NCI-H2029 (cell line): Measurements from ENCODE around the gene RNF224.
A peak's percentile ranks its signal among the peaks of the same experiment; 100 is the strongest.
"Not testable (repeated sequence)": the region's sequence is repeated elsewhere in the genome, so short reads cannot be mapped to it uniquely, and the experiment has no call there.

Experiments used
- DNase-seq: peaks from one replicate; lab custom pipeline; 2025; lab: John Stamatoyannopoulos, UW

Gene RNF224

DNA sequence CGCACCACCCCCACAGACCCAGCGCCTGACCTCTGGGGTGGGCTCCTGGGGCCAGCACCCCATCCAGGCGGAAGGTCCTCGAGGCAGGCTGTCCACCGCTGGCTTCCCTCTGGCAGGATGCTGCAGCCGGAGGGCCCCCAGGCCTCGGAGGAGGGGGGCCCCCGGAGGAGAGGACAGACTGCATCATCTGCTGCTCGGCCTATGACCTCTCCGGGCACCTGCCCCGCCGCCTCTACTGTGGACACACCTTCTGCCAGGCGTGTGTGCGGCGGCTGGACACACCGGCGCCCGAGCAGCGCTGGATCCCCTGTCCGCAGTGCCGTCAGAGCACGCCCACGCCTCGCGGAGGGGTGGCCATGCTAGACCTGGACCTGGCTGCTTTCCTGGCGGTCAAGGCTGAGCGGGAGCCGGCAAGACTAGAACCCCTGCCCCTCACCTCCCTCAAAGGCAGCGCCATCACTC is 1.2 kb downstream of the RNF224 start:
- no peak for DNase-seq

DNA sequence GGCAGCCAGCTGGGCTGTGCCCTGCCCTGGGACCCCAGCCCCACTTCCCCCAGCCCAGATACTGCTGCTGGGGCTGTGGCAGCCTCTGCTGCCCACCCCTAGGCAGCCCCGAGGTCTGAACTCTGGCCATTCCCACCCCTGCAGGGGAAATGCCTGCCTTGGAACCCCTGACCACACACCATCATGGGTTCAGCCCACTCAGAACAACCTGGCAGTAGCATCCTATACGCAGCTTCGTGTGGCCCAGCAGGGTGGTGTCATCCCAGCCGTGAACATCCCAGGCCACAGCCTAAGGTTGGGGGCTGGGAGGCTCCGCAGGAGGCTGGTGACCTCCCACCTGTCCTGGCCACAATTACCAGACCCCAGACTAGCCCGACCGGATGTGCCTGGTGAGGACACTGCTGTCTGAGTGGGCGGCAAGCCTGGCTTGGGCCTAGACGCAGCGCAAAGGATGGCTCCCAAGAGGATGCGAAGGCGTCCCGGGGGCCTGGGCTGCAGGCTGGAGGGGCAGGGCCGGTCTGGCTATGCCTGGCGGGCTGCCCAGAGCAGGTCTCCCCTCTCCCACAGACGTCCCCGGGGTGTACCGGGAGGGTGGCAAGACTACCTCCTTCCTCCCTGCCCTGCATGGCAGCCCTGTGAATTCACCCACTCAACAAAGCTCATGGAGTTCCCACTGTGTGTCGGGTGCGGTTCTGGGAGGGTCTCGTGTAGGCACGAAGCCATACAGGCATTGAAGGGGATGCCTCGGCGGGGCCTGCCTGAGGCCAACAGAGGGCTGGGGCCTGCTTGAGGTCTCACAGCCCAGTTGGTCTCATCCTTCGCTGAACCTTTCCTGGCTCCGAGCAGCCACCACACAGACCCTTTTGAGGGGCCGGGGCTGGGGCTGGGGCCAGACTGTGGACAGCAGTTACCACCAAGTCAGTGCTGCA is 1.9 kb downstream of the RNF224 start:
- DNase-seq: no peak

- DNase-seq: no peak
Observed at GRCh38 chr9:137229903-137230704, 2.8 kb downstream of the RNF224 start.

- DNase-seq: no peak
Observed at GRCh38 chr9:137230705-137231371, 3.5 kb downstream of the RNF224 start, which contains the start of gene SLC34A3. Gene SLC34A3 (plus strand): TSS chr9:137230901. CDS start chr9:137231703, 802 bp downstream.

GRCh38 chr9:137231372-137232039 is 4.2 kb downstream of the RNF224 start:
- DNase-seq: no peak

DNA sequence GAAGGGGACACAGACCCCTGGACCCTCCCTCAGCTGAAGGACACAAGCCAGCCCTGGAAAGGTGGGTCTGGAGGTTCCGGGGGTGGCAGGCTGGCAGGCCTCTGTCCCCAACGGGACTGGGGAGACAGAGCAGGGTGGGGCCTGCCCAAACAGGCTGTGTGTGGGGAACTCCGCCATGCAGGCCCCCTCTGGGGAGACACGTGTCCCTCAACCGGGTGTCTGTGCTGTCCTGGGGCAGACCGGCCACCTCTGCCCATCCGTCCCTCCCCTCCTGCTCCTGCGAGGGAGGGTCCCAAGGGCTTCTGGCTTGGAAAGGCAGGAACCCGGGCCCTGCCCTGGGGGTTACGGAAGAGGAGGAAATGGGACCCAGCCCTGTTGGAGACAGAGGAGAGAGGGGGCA is 4.8 kb downstream of the RNF224 start:
- no peak for DNase-seq

DNA sequence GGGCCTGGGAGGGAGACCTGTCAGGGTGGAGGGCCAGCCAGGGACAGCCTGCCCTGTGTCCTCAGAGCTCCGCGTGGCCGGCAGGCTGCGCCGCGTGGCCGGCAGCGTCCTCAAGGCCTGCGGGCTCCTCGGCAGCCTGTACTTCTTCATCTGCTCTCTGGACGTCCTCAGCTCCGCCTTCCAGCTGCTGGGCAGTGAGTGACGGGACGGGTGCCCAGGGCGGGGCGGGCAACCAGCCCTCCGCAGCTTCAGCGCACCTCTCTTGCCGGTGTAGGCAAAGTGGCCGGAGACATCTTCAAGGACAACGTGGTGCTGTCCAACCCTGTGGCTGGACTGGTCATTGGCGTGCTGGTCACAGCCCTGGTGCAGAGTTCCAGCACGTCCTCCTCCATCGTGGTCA is 5.2 kb downstream of the RNF224 start:
- DNase-seq: no peak

DNA sequence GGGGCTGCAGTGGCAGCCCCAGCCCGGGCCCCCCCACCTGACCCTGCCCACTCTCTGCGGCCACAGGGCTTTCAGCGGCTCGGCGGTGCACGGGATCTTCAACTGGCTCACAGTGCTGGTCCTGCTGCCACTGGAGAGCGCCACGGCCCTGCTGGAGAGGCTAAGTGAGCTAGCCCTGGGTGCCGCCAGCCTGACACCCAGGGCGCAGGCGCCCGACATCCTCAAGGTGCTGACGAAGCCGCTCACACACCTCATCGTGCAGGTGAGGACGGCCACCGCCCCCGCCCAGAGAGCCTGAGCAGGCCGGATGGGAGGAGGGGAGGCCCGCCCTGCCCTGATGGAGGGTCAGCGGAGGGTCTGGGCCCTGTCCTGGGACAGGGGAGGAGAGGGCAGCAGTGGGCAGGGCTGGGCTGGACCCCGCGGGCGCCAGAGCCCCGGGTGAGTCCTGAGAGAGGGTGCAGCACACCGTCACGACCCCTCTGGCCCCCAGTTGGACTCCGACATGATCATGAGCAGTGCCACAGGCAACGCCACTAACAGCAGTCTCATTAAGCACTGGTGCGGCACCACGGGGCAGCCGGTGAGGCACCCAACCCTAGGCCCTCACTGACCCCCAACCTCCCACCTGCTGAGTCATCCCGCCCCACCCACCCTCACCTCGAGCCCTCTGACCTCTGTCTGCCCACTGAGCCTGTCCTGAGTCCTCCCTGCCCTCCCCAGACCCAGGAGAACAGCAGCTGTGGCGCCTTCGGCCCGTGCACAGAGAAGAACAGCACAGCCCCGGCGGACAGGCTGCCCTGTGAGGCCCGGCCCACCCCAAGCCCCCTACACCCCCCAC is 6.1 kb downstream of the RNF224 start:
- DNase-seq: no peak

GRCh38 chr9:137234055-137234697 is 6.9 kb downstream of the RNF224 start:
- no peak for DNase-seq

- no peak for DNase-seq
Observed at GRCh38 chr9:137234758-137235423, 7.6 kb downstream of the RNF224 start.

DNA sequence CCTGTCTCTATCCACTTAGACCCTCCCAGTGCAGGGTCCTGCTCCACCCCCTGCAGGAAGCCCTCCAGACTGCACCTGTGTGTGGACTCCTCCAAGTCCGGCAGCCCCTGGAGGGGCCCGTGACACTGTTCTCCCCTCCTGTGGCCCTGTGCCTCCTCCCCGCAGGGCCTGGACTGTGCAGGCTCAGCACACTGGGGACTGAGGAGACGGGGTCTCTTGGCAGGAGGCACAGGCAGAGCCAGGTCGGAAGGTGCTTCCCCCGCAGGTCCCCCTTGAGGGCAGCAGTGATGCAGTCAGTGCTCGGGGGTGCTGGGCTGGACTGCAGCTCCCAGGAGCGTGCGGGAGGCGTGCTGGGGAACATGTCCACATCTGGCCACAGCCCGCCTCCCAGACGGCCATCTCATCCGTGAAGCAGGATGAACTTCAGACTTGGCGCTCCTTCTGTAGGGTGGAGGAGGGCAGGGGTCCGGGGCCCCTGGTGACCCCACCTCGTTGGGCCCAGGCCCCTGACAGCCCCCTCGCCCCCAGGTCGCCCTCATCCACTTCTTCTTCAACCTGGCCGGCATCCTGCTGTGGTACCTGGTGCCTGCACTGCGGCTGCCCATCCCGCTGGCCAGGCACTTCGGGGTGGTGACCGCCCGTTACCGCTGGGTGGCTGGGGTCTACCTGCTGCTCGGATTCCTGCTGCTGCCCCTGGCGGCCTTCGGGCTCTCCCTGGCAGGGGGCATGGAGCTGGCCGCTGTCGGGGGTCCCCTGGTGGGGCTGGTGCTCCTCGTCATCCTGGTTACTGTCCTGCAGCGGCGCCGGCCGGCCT is 8.3 kb downstream of the RNF224 start:
- no peak for DNase-seq

GRCh38 chr9:137236238-137236935 is 9.1 kb downstream of the RNF224 start:
- peak; percentile 84 for DNase-seq

- DNase-seq: peak; percentile 67
Observed at GRCh38 chr9:137236936-137237421, 9.7 kb downstream of the RNF224 start.

DNA sequence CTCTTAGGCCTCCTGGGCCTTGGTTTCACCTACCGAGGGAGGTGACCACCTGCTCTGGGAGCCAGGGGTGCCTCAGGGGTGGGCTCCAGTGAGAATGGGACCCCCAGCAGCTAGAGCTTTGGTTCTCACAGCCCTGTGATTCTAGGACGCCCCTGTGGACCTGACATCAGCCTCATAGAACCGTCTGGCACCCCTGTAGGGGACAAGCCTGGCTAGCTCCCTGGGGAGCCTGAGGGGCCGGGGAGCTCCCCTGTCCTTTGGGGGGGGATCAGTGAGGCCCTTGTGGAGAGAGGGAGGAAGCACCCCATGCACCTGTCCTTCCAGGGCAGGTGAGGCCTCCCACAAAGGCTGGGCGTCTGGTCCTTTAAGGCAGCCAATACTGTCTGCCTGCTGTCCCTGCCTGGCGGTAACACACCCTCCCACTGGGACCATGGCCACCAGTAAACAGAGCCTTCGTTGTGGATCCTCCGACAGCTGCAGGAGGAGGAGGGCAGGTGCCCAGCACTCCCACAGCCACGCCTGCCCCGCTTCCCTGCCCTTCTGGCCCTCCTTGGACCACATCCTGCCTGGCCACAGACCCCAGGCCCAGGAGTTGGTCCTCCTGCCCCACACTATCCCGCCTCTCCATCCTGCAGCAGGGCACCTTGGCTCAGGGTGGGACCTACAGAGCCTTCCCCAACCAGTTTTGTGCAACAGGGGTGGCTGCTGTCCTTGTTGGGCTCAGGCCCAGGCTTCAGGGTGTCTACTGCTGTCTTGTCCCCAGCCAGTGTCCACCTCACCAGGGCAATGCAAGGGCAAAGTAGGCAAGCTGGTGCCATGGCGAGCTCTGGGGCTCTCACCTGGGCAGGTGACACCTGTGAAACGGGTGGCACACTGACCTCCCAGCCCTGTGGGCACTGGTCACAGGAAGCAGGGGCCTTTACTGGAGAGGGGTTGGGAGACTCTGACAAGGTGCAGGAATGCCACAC is 10.7 kb downstream of the RNF224 start:
- peak; percentile 81 for DNase-seq

- not testable (repeated sequence) for DNase-seq
Observed at GRCh38 chr9:137239541-137240200, 12.4 kb downstream of the RNF224 start.

GRCh38 chr9:137240318-137240840 is 13.1 kb downstream of the RNF224 start:
- DNase-seq: peak; percentile 81
